Stimulated activated CD8-positive, alpha-beta memory T cell treated with anti-CD3 and anti-CD28 coated beads, Interleukin-7, amount 100 ng/mL, for 1 hour (primary cell): ENCODE measurements around the gene BLTP2.
"Not testable (repeated sequence)": the region's sequence is repeated elsewhere in the genome, so short reads cannot be mapped to it uniquely, and the experiment has no call there.

Experiments used
- DNase-seq, 2 donors: peaks; one replicate each; pipeline ENCODE4 v3.0.0-alpha.2; 2020; ENCODE audit warnings: low read depth in 2 of 2

The BLTP2 gene

GRCh38 chr17:28644787-28645575 lies at the start of gene BLTP2:
Gene BLTP2, minus strand, starts transcription at chr17:28645158. Its CDS starts 102 bp downstream, at chr17:28645056.
- peak; percentile 84 to 89 for DNase-seq

- DNase-seq = no peak
Measured at GRCh38 chr17:28693869-28694268, 48.9 kb upstream of the BLTP2 start.

- DNase-seq = no peak
Measured at GRCh38 chr17:28689011-28689410, 44.1 kb upstream of the BLTP2 start.

- no peak for DNase-seq
Measured at GRCh38 chr17:28688481-28688880, 43.5 kb upstream of the BLTP2 start.

- DNase-seq = no peak
Measured at GRCh38 chr17:28686296-28686695, 41.3 kb upstream of the BLTP2 start.

- DNase-seq = no peak
Measured at GRCh38 chr17:28685366-28685765, 40.4 kb upstream of the BLTP2 start.

- no peak for DNase-seq
Measured at GRCh38 chr17:28684963-28685362, 40.0 kb upstream of the BLTP2 start.

GRCh38 chr17:28682655-28683054 lies 37.7 kb upstream of the BLTP2 start:
- DNase-seq = no peak

GRCh38 chr17:28675980-28676379 lies 31.0 kb upstream of the BLTP2 start:
- no peak for DNase-seq

GRCh38 chr17:28675490-28675889 lies 30.5 kb upstream of the BLTP2 start:
- no peak for DNase-seq

- DNase-seq = no peak
Measured at GRCh38 chr17:28669918-28670317, 25.0 kb upstream of the BLTP2 start.

- no peak for DNase-seq
Measured at GRCh38 chr17:28667870-28668269, 22.9 kb upstream of the BLTP2 start.

GRCh38 chr17:28665994-28666393 lies 21.0 kb upstream of the BLTP2 start:
- DNase-seq = no peak

GRCh38 chr17:28663723-28664122 lies 18.8 kb upstream of the BLTP2 start:
- no peak for DNase-seq

- DNase-seq = no peak
Measured at GRCh38 chr17:28662527-28662829, 17.5 kb upstream of the BLTP2 start.

- peak; percentile 89 to 92 for DNase-seq
Measured at GRCh38 chr17:28661635-28662526, 16.9 kb upstream of the BLTP2 start, which contains the start of the genes SDF2 and SUPT6H. Gene SDF2, minus strand, starts transcription at chr17:28661906. Its CDS starts 30 bp downstream, at chr17:28661876. Gene SUPT6H, plus strand, starts transcription at chr17:28662205. Its CDS starts 11,197 bp downstream, at chr17:28673402.

- DNase-seq = not testable (repeated sequence)
Measured at GRCh38 chr17:28659497-28659881, 14.5 kb upstream of the BLTP2 start.

- DNase-seq = not testable (repeated sequence)
Measured at GRCh38 chr17:28658766-28659496, 14.0 kb upstream of the BLTP2 start.

- DNase-seq = not testable (repeated sequence)
Measured at GRCh38 chr17:28658342-28658741, 13.4 kb upstream of the BLTP2 start.

- DNase-seq = no peak
Measured at GRCh38 chr17:28657756-28658155, 12.8 kb upstream of the BLTP2 start.

GRCh38 chr17:28655160-28655559 lies 10.2 kb upstream of the BLTP2 start:
- no peak for DNase-seq

GRCh38 chr17:28648698-28649097 lies 3.7 kb upstream of the BLTP2 start:
- DNase-seq = no peak
